Hepatocyte (in vitro differentiated cells): Measurements from ENCODE around the gene PCDHB12.
"Not testable (repeated sequence)": the region's sequence is repeated elsewhere in the genome, so short reads cannot be mapped to it uniquely, and the experiment has no call there.

Source experiments
- CTCF ChIP-seq: fragments of 200-600 bp; sonication (generic); IDR thresholded peaks from 2 replicates; pipeline ENCODE4 v1.5.1; 2016; ENCODE audit warnings: antibody characterized with exemption, mild to moderate bottlenecking; ENCODE audit not compliant: poor library complexity
- EZH2 ChIP-seq: fragments of 200-600 bp; sonication (generic); IDR thresholded peaks from 2 replicates; pipeline ENCODE4 v1.6.1; 2016; ENCODE audit warnings: antibody characterized with exemption, mild to moderate bottlenecking, borderline replicate concordance

- TF ChIP-seq CTCF, EZH2: not testable (repeated sequence)
These were observed 19.4 kb upstream of the PCDHB12 start for GRCh38 chr5:141189131-141189530.
